Upper lobe of left lung (tissue), 6 donors: ENCODE data around the gene DYRK1A. TPM values are rescaled to one million over a fixed set of nuclear protein-coding genes. Genes with fewer than 3 reads are reported as not detected.

Experiments
- ATAC-seq, 2 donors: fragments of 200-7000 bp; cut with Tn5 transposase; one replicate each; pipeline ENCODE4 v1.9.1; 2022; ENCODE audit warnings: mild to moderate bottlenecking in 2 of 2, moderate library complexity in 2 of 2; ENCODE audit not compliant: low FRiP score in 2 of 2
- DNase-seq, 2 donors: peaks; one replicate each; pipeline ENCODE4 v3.0.0-alpha.2; 2019 to 2020
- H3K27ac ChIP-seq, 4 donors: fragments of 200-600 bp; sonication (generic); one replicate each; pipeline ENCODE4 v1.5.1; 2016 to 2019
- H3K27me3 ChIP-seq, 4 donors: fragments of 200-600 bp; sonication (generic); one replicate each; pipeline ENCODE4 v1.5.1; 2017 to 2019
- H3K36me3 ChIP-seq, 4 donors: fragments of 200-600 bp; sonication (generic); one replicate each; pipeline ENCODE4 v1.5.1; 2016 to 2019
- H3K4me1 ChIP-seq, 4 donors: fragments of 200-600 bp; sonication (generic); one replicate each; pipeline ENCODE4 v1.5.1; 2018 to 2019
- H3K4me3 ChIP-seq, 4 donors: fragments of 200-600 bp; sonication (generic); one replicate each; pipeline ENCODE4 v1.5.1; 2017 to 2019; ENCODE audit warnings: mild to moderate bottlenecking in 2 of 4, moderate library complexity in 1 of 4
- H3K9me3 ChIP-seq, 4 donors: fragments of 200-600 bp; sonication (generic); one replicate each; pipeline ENCODE4 v1.5.1; 2018 to 2019
- CTCF ChIP-seq, 6 experiments: fragments of 450-650 bp in 4 of 6; fragments of 200-600 bp in 2 of 6; sonication (generic) in 2 of 6; IDR thresholded peaks; one replicate each; pipeline ENCODE4 v1.5.1; 2016 to 2019; ENCODE audit warnings: antibody characterized with exemption in 6 of 6
- EP300 ChIP-seq, 4 donors: sonication (generic); formaldehyde crosslinking; IDR thresholded peaks; one replicate each; pipeline ENCODE4 v1.5.1; 2017; ENCODE audit warnings: antibody characterized with exemption in 4 of 4, control low read depth in 2 of 4
- POLR2A ChIP-seq, 4 donors: fragments of 450-650 bp; IDR thresholded peaks; one replicate each; pipeline ENCODE4 v1.5.1; 2016 to 2017; ENCODE audit warnings: antibody characterized with exemption in 4 of 4, mild to moderate bottlenecking in 2 of 4
- POLR2AphosphoS5 ChIP-seq, 2 donors: sonication (generic); formaldehyde crosslinking; IDR thresholded peaks; one replicate each; pipeline ENCODE4 v1.5.1; 2017; ENCODE audit warnings: antibody characterized with exemption in 2 of 2
- WGBS, 2 donors: methylation state at CpG; one replicate each; pipeline ENCODE4 v1.1.5; 2017 to 2018; 5-methylcytosine and 5-hydroxymethylcytosine counted together
- total RNA-seq, 6 donors: library from RNA; depleted of rRNA in 4 of 6; stranded (reverse); fragments of >200 nt in 4 of 6; gene quantifications; one replicate each; pipeline versions ENCODE4 v1.1.0 to v1.2.1, GENCODE V29; 2016 to 2021
- donor health status: DM: no; HTN: no; CAD: no; lungs with moderate emphysema.
- donor health status: DM: no; HTN: yes; CAD: no; lungs with severe emphysema.

Gene DYRK1A
- total RNA-seq, 6 donors from 2014 or later, result 64.1 to 116 (median 83.2) TPM

GRCh38 chr21:37391666-37392065 is 25.1 kb downstream of the DYRK1A start:
- WGBS, 2 donors, result 53 to 59% methylated on average over 3 of the region's 3 CpGs
- no peak overlapping the region for H3K27ac ChIP-seq
- ATAC-seq, result no peak
- H3K36me3 ChIP-seq, result no peaks in the 10 kb centered on the region
- H3K4me3 ChIP-seq, result no peak overlapping the region
- no peak for DNase-seq
- peaks cover 28 to 71% (median 62%) of the 10 kb centered on the region in 4 donors for H3K4me1 ChIP-seq
- no peaks in the 10 kb centered on the region for H3K27me3 ChIP-seq
- H3K9me3 ChIP-seq, result no peaks in the 10 kb centered on the region
- TF ChIP-seq POLR2AphosphoS5 (IDR thresholded peaks at IDR 0.05) (no peak), EP300 (IDR thresholded peaks at IDR 0.05) (no peak), POLR2A (IDR thresholded peaks at IDR 0.05) (no peak)

GRCh38 chr21:37392441-37392840 is 25.9 kb downstream of the DYRK1A start:
- ATAC-seq (no peak), DNase-seq (no peak)
- Histone ChIP-seq H3K27ac (no peak overlapping the region), H3K9me3 (no peaks in the 10 kb centered on the region), H3K4me3 (no peak overlapping the region), H3K4me1 (peaks cover 28 to 73% (median 62%) of the 10 kb centered on the region in 4 donors), H3K27me3 (no peaks in the 10 kb centered on the region), H3K36me3 (no peaks in the 10 kb centered on the region)
- TF ChIP-seq POLR2A (IDR thresholded peaks at IDR 0.05) (no peak), CTCF (IDR thresholded peaks at IDR 0.05) (no peak), EP300 (IDR thresholded peaks at IDR 0.05) (no peak), POLR2AphosphoS5 (IDR thresholded peaks at IDR 0.05) (no peak)
- WGBS, 2 donors, result 80 to 89% methylated on average over 4 of the region's 4 CpGs

GRCh38 chr21:37393030-37393429 is 26.5 kb downstream of the DYRK1A start:
- DNase-seq (no peak), ATAC-seq (no peak)
- Histone ChIP-seq H3K9me3 (no peaks in the 10 kb centered on the region), H3K4me1 (peaks cover 27 to 73% (median 61%) of the 10 kb centered on the region in 4 donors), H3K36me3 (no peaks in the 10 kb centered on the region), H3K4me3 (no peak overlapping the region), H3K27me3 (no peaks in the 10 kb centered on the region), H3K27ac (no peak overlapping the region)
- TF ChIP-seq POLR2A (IDR thresholded peaks at IDR 0.05), result no peak
- no peak for TF ChIP-seq POLR2AphosphoS5 (IDR thresholded peaks at IDR 0.05)
- no peak for TF ChIP-seq CTCF (IDR thresholded peaks at IDR 0.05)
- no peak for TF ChIP-seq EP300 (IDR thresholded peaks at IDR 0.05)
- 92 to 94% methylated on average over 2 of the region's 2 CpGs for WGBS, 2 donors

DNA sequence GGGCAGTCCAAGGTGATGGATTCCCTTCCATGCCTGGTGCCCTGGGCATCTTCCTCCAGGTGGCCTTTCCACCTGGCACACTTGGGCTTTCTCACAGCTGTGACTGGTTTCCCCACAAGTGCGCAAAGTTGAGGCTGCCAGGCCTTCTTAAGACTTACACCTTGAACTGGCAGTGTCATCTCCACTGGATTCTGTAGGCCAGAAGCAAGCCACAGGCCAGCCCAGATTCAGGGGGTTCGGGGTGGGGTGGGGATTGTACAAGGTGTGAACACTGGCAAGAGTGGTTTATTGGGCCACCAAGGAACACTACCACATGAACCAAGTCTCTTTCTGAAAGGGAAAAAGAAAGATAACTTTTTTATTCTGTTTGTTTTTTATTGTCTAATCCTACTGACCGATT is 27.2 kb downstream of the DYRK1A start:
- 93 to 96% methylated on average over 3 of the region's 3 CpGs for WGBS, 2 donors
- ATAC-seq (no peak), DNase-seq (no peak)
- Histone ChIP-seq H3K9me3 (no peaks in the 10 kb centered on the region), H3K4me3 (no peak overlapping the region), H3K36me3 (no peaks in the 10 kb centered on the region), H3K27ac (no peak overlapping the region), H3K4me1 (peaks cover 31 to 68% (median 61%) of the 10 kb centered on the region in 4 donors), H3K27me3 (no peaks in the 10 kb centered on the region)
- TF ChIP-seq EP300 (IDR thresholded peaks at IDR 0.05) (no peak), POLR2AphosphoS5 (IDR thresholded peaks at IDR 0.05) (no peak), CTCF (IDR thresholded peaks at IDR 0.05) (no peak), POLR2A (IDR thresholded peaks at IDR 0.05) (no peak)

DNA sequence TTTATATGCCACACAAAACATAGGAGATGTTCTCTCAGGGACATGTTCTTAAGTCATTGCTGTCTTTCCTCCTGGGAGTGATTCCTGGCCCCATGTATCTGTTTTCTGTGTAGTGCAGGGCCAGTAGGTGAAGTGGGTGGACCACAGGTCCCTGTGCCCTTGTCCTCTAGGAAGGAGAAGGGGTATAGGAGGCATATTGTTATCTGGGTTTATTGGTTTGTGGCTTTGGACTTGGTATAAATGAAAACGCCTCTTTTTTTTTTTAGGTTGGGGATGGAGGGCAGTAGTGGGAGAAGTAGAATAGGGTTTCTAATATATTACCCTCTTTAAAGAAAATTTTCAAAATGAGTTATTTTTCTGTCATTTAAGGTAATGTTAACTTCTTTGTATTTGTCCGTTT is 29.4 kb downstream of the DYRK1A start:
- TF ChIP-seq POLR2AphosphoS5 (IDR thresholded peaks at IDR 0.05) (no peak), EP300 (IDR thresholded peaks at IDR 0.05) (no peak), CTCF (IDR thresholded peaks at IDR 0.05) (no peak), POLR2A (IDR thresholded peaks at IDR 0.05) (no peak)
- no peaks in the 10 kb centered on the region for H3K27me3 ChIP-seq
- no peak overlapping the region for H3K4me3 ChIP-seq
- no peak for DNase-seq
- H3K9me3 ChIP-seq, result no peaks in the 10 kb centered on the region
- peaks cover 29 to 61% (median 56%) of the 10 kb centered on the region in 4 donors for H3K4me1 ChIP-seq
- no peak for ATAC-seq
- no peaks in the 10 kb centered on the region for H3K36me3 ChIP-seq
- H3K27ac ChIP-seq, result no peak overlapping the region
- 79 to 83% methylated on average over 2 of the region's 2 CpGs for WGBS, 2 donors
